Renal cortical epithelial cell (primary cell): Measurements from ENCODE around the gene PCK2. TPM values are rescaled to one million over a fixed set of nuclear protein-coding genes. Genes with fewer than 3 reads are reported as not detected.

ENCODE experiments used
- DNase-seq: peaks from one replicate; pipeline ENCODE4 v3.0.0-alpha.2; 2011; ENCODE audit warnings: low read depth
- total RNA-seq: library from RNA; depleted of rRNA; stranded (reverse); fragments of >200 nt; gene quantifications from 2 replicates; pipeline ENCODE4 v1.2.3, GENCODE V29; 2014

The PCK2 gene
- total RNA-seq, 1 donor from 2014 or later: 18.5 TPM

GRCh38 chr14:24075485-24076301 is 18.4 kb upstream of the PCK2 start:
- DNase-seq: no peak

- DNase-seq: no peak
Observed at GRCh38 chr14:24076302-24076601, 17.9 kb upstream of the PCK2 start.

- DNase-seq: no peak
Observed at GRCh38 chr14:24077086-24077485, 17.0 kb upstream of the PCK2 start.

DNA sequence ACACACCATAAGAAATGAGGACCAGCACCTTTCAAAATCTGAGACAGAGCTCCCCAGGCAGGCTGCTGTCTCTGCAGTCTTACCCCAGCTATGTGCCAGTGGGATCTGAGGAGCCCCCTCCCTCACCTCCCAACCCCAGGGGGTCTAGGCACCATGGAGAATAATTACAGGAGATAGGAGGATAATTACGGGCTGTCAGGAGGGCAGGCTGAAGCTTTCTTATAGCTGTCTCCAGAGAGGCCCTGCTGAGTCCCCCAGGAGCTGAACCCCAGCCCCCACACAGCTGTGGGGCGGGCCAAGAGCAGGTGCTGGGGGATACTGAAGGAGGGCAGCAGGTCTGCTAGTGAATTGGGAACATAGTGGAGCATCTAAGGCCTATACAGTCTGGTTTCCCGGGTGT is 16.0 kb upstream of the PCK2 start:
- DNase-seq: no peak

GRCh38 chr14:24079491-24080141 is 14.5 kb upstream of the PCK2 start:
- no peak for DNase-seq

GRCh38 chr14:24080142-24080530 is 14.0 kb upstream of the PCK2 start:
- DNase-seq: no peak

- DNase-seq: no peak
Observed at GRCh38 chr14:24080888-24081738, 13.0 kb upstream of the PCK2 start.

GRCh38 chr14:24081739-24082211 is 12.3 kb upstream of the PCK2 start:
- no peak for DNase-seq

GRCh38 chr14:24082411-24083080 is 11.6 kb upstream of the PCK2 start:
- no peak for DNase-seq

- DNase-seq: no peak
Observed at GRCh38 chr14:24083462-24083861, 10.6 kb upstream of the PCK2 start.

GRCh38 chr14:24084440-24084839 is 9.7 kb upstream of the PCK2 start:
- DNase-seq: no peak

DNA sequence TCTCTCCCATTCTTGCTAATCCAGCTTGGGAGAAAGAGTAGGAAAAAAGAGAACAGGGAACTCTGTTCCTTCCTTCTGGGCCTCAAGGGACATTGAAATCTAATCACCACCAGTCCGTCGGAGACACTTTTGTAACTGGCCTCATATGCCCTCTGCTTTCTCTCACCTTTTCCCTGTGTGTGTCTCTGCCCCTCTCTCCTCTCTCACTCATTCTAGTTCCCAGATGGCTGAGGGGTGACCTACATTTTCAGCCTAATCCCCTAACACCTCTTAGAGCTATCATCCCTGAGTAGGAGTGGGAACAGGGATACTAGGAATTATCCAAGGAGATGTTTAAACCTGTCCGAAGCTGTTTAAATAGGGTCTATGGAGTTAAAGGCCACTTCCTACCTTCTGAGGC is 8.9 kb upstream of the PCK2 start:
- DNase-seq: no peak

GRCh38 chr14:24086193-24086955 is 7.7 kb upstream of the PCK2 start:
- no peak for DNase-seq

- no peak for DNase-seq
Observed at GRCh38 chr14:24087004-24087403, 7.1 kb upstream of the PCK2 start.

GRCh38 chr14:24088095-24088494 is 6.0 kb upstream of the PCK2 start:
- no peak for DNase-seq

- no peak for DNase-seq
Observed at GRCh38 chr14:24089890-24090289, 4.2 kb upstream of the PCK2 start.

- DNase-seq: no peak
Observed at GRCh38 chr14:24092110-24092504, 2.0 kb upstream of the PCK2 start.

GRCh38 chr14:24092505-24093206 is 1.5 kb upstream of the PCK2 start:
- DNase-seq: no peak

DNA sequence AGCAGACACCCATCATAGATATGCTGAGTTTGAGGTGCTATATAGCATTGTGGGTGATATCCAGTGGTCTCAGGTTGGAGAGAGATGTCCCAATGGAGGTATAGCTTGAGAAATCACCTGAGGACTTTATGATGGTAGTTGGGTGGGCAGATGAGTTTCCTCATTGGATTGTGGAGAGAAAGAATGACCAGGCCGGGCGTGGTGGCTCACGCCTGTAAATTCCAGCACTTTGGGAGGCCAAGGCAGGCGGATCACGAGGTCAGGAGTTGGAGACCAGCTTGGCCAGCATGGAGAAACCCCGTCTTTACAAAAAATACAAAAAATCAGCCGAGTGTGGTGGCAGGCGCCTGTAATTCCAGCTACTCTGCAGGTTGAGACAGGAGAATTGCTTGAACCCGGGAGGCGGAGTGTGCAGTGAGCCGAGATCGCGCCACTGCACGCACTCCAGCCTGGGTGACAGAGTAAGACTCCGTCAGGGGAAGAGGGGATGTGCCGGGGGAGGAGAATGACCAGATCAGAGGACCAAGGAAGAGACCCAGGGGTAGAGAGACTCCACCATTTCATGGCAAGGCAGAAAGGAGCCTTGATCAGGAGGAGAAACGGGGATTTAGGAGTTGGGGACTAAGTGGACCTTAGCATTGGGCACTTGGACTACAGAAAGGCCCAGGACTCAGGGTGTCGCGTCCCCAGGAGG is 757 bp upstream of the PCK2 start:
- DNase-seq: no peak

- DNase-seq: no peak
Observed at GRCh38 chr14:24094841-24095270, 745 bp downstream of the PCK2 start.
